Measurements from ENCODE around the gene DMXL1.

DMXL1 gene

DNA sequence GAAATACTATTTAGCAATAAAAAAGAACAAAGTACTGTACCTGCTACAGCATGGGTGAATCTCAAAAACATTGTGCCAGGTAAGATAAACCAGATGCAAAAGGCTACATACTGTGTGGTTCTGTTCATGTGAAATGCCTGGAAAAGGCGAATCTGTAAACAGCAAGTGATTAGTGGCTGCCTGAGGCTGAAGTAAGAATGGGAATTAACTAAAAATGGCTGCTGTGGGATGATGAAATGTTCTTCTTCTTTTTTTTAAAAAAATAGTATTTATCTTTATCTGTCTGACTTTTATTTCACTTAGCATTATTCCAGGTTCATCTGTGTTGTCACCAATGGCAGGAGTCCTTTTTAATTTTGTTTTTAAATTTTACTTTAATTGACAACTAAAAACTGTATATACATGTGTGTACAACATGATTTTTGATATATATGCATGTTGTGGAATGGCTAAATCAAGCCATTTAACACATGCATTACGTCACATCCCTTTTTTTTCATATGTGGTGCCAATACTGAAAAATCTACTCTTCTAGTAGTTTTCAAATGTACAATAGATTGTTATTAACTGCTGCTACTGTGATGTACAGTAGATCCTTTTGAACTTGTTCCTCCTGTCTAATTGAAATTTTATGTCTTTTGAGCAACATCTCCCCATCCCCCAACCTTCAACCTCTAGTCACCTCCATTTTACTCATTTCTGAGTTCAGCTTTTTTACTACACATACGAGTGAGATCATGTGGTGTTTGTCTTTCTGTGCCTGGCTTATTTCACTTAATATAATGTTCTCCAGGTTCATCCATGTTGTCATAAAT is 222.0 kb downstream of the DMXL1 start:
- no peak for DNase-seq

GRCh38 chr5:119293516-119293829 is 222.6 kb downstream of the DMXL1 start:
- DNase-seq = no peak

All from NCI-H1092 (cell line).